NCI-H2081 treated with DMSO at 0.1 percent for 48 hours (cell line): Measurements from ENCODE around the gene PCK2.
"Not testable (repeated sequence)": the region's sequence is repeated elsewhere in the genome, so short reads cannot be mapped to it uniquely, and the experiment has no call there.

Experiments used
- DNase-seq: peaks from one replicate; lab custom pipeline; 2025; lab: John Stamatoyannopoulos, UW

The PCK2 gene

DNA sequence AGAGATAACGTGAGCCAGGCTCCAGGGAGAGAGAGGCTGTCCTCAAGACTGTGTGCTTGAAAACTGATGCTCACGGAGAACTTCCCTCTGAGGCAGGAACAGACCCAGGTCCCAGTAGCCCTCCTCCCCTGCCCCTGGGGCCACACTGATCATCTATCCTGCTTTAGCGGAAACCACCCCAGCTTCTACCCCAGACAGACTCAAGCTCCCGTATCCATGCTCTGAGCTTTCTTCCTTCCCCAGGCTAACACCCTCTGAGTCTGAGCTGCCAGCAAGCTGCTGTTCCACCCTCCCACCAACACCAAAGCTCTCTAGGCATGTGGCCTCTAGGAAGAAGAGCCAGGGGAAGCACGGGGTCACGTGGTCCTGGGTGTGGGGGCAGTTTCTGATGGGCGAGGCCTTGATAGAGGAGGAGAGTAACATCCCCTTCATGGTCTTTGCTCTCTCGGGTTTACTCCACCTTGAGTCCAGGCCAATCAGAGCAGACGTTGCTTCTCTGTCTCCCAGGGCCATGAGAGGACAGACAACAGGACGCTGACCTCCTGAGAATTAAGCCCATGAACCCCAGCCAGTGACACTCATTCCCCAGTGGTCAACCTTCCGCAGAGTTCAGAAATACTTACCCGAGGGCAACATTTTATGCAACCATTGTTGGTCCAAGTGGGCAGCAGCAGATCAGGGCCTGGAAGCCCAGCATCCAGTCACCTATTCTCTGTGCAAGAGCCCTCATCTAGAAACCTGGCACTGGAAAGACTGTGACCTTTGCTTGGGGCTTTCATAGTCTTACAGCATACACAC lies 1.4 kb downstream of the PCK2 start:
- no peak for DNase-seq

DNA sequence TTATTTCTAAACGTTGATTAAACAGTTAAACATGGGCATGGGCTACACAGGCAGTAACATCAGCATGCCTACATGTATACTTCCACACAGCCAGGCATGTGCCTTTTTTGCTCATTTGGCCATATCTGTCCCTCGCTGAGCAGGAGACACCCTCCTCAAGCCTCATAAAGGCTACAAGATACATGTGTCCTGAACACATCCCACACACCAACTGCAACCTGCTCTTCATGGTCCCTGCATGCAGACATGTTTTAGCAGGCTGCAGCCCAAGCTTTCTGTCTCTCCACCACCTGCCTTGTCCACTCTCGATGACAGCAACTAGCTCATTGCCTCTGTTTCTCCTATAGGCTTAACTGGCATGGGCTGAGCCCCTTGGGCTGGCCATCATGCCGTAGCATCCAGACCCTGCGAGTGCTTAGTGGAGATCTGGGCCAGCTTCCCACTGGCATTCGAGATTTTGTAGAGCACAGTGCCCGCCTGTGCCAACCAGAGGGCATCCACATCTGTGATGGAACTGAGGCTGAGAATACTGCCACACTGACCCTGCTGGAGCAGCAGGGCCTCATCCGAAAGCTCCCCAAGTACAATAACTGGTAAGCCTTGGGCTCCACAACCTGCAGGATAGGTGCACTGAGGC lies 2.6 kb downstream of the PCK2 start:
- DNase-seq, result no peak

DNA sequence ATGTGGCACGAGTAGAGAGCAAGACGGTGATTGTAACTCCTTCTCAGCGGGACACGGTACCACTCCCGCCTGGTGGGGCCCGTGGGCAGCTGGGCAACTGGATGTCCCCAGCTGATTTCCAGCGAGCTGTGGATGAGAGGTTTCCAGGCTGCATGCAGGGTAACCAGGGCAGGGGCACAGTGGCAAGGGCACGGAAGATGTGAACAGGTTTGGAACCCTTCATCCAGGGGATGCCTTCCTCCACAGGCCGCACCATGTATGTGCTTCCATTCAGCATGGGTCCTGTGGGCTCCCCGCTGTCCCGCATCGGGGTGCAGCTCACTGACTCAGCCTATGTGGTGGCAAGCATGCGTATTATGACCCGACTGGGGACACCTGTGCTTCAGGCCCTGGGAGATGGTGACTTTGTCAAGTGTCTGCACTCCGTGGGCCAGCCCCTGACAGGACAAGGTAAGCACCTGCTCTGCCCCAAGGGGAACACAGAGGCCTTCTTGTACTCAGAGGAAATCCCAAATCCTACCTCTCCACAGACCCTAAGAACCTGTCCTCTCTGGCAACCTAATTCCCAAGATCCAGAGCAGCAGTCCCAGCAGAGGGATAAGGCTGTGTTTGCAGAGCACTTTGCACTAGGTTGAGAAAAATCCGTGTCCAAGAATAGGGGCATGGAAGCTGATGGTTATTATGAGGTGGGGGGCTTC lies 4.3 kb downstream of the PCK2 start:
- no peak for DNase-seq

DNA sequence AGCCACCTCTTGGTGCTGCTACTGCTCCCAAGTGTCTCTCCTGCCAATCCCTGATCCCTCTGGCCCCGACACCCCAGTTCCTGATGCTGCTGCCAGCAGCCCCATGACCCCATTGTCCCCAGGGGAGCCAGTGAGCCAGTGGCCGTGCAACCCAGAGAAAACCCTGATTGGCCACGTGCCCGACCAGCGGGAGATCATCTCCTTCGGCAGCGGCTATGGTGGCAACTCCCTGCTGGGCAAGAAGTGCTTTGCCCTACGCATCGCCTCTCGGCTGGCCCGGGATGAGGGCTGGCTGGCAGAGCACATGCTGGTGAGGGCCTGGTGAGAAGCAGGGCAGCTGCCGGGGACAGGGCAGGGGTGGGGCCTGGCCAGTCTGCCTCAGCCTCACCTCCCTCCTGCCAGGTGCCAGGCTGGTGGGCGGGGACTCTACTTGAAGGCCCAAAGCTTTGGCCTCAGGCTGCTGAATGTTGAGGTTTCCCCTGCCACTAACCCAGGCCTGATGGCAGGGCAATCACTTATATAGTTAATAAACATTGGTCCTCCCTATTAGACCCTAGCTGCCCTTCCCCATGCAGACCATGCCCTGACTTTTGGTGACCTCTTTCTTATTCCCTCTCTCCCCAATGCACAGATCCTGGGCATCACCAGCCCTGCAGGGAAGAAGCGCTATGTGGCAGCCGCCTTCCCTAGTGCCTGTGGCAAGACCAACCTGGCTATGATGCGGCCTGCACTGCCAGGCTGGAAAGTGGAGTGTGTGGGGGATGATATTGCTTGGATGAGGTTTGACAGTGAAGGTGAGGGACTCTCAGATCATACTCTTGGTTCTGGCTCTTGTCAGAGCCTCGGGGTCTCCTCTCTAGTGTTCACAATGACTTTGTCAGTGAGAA lies 5.1 kb downstream of the PCK2 start:
- no peak for DNase-seq

DNA sequence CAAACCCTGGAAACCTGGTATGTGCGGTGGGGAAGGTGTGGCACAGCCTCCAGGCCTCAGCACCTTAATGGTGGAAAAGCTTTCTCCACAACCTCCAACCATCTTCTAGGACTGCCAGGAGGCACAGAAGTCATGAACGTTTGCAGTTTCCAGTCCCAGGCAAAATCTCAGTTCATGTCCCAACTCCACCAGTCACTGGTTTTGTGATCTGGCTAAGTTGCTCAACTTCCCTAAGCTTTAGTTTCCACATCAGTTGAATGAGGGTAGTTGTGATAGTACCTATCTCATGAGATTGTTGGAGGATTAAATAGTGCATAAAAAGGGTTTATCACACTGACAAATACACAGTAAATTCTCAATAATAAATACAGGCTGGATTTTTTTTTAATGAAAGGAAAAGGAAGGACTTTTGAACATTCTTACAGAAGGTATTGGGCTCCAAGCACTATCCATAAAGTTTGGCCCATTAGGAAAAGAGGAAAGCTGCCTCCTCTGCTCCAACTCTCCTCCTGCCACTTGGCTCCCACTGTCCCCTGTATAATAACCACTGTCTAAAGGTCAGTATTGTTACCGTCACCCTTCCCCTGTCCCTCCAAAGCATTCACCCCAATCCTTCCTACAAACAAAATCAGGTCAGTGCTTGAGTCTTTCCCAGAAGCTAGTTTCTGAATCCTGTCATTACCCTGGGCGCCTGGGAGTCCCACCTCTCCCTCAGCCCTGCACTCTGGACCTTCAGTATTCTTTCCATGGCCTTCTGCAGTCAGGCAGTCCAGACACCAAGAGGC lies 6.3 kb downstream of the PCK2 start:
- DNase-seq, result no peak

DNA sequence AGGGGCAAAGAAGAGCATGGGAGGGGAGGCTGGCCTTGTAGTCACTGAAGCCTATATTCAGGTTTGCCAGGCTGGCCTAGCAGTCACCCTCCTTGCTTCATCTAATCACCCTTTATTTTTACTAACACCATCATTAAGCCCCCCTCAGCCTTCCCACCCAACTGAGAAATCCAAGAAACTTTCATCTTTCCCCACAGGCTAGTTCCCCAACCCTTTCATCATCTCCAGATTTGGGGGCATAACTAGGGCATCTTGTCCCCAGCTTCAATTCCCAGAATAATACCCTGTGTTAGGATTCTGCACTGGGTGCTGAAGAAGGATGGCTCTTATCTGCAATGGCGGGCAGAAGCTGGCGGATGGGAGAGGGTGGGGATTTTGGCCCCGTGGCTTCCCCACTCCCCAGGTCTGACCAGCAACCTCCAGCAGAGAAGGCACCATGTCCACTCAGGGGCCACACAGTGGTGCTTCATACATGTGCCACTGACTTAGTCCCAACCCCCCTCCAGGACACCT lies 6.9 kb downstream of the PCK2 start:
- no peak for DNase-seq

DNA sequence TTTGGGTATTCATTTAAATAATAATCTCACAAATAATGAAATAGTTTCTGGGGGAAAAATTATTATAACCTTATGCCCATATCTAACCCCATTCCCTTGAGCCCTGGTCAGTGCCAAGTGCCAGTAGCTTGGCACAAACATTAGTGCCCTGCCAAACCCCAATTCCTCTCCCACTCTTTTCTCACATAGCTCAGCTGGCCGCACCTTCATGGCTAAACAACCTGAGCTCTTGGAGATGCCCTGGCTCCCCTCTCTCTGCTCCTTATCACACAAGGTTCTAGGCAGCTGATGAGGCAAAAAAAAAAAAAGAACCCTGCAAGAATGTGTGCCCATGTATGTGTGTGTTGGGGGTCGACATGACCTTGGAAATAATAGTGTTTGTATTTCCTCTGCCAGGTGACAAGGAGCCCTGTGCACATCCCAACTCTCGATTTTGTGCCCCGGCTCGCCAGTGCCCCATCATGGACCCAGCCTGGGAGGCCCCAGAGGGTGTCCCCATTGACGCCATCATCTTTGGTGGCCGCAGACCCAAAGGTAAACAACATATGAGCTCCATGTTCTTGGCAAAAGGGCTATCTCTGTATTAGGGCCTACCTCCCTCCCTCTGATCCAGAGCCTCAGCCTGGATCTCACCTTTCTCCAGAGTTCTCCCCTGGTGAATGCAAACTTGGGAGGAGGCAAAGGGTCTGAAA lies 8.4 kb downstream of the PCK2 start:
- no peak for DNase-seq

DNA sequence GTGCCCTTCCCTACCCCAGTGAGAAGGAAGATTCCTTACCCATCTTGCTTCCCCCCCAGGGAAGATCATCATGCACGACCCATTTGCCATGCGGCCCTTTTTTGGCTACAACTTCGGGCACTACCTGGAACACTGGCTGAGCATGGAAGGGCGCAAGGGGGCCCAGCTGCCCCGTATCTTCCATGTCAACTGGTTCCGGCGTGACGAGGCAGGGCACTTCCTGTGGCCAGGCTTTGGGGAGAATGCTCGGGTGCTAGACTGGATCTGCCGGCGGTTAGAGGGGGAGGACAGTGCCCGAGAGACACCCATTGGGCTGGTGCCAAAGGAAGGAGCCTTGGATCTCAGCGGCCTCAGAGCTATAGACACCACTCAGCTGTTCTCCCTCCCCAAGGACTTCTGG lies 9.3 kb downstream of the PCK2 start:
- no peak for DNase-seq

DNA sequence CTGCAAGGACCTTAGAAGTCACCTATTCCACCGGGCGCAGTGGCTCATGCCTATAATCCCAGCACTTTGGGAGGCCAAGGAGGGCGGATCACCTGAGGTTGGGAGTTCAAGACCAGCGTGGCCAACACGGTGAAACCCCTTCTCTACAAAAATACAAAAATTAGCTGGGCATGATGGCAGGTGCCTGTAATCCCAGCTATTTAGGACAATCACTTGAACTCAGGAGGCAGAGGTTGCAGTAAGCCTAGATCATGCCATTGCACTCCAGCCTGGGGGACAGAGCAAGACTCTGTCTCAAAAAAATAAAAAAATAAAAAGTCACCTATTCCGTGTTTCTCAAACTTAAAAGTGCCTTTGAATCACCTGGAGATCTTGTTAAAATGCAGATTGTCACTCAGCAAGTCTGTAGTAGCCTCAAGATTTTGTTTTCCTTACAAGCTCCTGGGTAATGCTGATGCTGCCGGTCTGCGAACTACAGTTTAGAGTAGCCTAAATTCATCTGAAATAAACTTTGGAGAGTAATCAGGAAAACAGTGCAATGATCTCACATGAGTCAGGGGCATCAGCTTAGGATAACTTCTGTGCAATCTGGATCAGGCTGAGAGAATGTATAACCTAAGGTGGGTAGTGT lies 11.6 kb downstream of the PCK2 start:
- not testable (repeated sequence) for DNase-seq

DNA sequence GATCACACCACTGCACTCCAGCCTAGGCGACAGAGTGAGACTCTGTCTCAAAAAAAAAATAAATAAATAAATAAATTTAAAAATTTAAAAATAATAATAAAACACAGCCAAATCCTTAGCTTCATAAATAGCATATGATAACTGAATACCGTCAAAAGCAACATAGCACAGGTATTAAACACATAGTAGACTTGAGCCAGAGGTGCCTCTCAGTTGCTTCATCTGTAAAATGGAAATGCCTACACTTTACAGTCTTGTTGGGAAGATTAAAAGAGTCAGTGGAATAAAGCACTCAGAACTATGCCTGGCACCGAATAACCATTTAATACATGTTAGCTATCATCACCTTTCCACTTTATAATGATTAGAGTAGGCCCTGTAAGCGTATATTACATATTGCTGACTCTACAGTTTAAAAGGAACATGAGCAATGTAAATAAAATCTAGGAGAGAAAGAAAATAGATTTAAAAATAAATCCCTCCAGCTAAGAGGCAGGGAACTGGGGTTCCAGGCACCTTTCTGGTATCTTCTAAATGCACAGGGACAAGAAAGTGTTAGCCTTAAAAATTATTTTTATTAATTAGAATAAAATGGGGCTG lies 12.7 kb downstream of the PCK2 start:
- DNase-seq, result no peak

DNA sequence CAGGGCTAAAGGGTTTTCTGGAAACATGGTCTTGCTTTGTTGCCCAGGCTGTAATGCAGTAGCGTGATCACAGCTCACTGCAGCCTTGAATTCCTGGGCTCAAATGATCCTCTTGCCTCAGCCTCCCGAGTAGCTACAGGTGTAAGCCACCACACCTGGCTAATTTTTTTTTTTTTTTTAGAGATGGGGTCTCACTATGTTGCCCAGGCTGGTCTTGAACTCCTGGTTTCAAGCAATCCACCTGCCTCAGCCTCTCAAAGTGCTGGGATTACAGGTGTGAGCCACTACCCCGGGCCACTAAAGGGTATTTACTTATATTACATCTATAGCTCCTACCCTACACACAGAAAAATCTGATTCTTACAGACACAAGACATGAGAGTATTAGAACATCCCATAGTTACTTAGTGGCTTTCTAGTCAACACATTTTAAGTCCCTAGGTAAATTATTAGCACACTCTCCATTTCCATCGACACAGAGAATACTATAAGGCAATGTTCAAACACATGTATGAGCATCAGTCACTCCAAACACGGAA lies 14.3 kb downstream of the PCK2 start:
- no peak for DNase-seq

DNA sequence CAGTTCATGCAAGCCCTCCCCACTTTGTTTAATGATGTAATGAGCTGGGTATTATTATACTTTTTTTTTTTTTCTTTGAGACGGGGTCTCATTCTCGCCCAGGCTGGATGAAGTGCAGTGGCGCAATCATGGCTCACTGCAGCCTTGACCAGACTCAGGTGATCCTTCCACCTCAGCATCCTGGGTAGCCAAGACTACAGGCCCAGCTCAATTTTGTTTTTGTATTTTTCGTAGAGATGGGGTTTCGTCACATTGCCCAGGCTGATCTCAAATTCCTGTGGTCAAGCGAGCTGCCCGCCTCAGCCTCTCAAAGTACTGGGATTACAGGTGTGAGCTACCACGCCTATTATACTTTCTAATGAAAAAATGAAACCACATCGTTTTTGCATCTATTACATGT lies 15.9 kb downstream of the PCK2 start:
- no peak for DNase-seq

DNA sequence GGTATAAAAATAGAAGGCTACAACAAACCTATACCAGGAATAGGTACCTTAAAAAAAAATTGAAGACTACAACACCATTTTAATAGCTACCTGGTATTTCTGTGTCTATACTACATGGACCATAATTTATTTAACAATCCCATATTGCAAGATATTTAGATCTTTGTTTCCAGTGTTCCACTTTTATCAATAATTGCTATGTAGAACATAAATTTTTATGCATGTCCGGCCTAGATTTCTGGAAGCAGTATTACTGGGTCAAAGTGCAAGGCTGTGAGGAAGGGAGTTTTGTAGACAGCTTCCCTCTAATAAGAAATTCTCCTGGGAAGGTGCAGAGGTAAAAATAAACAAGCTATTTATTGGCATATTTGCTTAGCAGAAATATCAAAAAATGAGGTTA lies 16.4 kb downstream of the PCK2 start:
- DNase-seq, result no peak

DNA sequence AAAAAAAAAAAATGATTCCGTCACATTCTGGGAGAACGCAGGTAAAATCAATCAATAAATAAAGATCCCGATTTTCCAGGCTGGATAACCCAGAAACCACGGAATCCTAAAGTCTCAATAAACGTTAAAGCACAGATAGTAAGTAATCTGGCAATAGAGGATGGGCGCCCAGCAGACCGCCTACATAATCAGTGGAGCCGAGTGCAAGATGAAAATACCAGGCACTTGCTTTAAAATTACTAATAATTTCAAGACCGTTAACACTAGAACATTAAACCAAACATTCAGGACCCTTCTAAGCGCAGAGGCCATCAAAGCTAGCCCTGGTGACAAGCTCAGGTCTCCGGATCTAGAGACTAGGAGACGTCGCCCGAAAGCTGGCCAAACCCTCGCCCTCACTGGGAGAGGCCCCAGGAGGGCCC lies 19.3 kb downstream of the PCK2 start:
- no peak for DNase-seq

DNA sequence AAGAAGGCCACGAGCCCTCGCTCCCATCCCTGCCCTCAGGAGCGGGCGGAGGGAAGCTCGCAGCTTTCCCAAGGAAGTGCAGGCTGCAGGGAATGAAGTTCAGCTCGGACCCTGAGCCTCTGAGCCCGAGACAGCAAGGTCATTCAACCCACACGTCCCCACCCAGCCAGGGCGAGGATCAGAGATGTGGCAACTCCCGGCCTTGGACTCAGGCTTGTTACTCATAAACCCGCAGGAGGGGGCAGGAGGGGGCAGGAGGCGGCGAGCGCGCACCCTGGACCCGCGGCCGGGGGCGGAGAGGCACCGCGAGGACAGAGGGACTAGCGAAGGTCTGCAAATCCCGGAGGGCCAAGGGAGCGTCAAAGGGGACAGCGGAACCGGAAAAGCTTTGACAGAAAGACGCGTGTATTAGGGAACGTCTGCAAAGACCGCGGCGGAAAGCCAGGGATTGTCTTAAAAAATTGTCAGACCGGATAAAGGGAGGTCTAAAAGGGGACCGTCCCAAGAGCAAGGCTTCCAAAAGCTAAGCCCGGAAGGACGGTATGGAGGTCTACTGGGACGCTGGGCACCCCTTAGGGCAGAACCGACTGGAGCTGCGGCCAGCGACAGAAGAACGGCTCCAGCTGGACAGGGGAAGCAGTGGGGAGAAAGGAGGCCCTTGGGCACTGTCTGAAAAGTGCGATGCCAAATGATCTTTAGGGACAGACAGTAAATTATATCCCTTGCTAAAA lies 19.9 kb downstream of the PCK2 start:
- DNase-seq, result peak; percentile 74

DNA sequence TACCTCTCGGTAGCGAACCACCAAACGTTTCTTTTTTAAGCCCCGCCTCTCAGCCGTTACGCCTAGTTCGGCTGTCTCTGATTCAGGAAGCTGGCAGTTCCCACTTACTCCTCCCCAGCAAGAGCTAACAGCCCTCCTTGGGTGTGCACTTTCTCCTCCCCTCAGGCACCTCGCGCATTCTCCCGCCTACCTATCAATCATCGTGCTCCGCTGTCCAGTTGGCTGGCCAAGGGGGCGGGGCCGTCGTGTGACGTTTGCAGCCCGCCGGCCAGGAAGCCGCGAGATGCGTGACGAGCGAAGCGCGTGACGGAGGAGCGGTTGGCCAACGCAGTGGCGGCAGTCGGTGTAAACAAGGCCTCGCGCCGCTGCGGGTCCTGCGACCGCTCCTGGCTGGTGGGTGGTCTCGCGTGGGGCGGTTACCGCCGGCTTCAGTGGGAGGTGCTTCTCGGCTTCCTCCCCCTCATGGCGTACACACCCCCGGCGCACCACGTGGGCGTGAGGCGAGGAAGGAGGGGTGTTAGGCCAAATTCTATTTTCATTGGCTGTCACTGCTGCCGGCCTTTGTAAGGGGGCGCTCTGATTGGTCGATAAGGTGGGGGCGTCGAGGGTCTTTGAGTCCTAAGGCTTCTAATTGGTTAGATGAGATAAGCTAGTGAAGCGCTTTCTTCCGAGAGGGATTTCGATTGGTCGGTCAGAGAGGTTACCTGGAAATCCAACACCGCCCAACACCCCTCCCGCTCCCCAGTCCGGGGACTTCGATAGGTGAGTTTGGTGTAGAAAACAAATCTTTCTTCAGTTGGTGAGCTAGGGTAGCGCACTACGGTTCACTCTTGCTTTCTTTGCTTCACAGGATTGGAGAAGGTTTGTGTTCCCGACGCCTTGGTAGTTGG lies 20.7 kb downstream of the PCK2 start, which contains the start of the genes DCAF11 and NRL:
DCAF11 (plus strand) TSS at position 246 of the 890 bp plus-strand sequence. CDS start 818 bp downstream, outside the sequence.
NRL (minus strand) TSS at position 418 of the 890 bp plus-strand sequence. CDS start 32,101 bp downstream, outside the sequence.
- DNase-seq, result peak; percentile 99

DNA sequence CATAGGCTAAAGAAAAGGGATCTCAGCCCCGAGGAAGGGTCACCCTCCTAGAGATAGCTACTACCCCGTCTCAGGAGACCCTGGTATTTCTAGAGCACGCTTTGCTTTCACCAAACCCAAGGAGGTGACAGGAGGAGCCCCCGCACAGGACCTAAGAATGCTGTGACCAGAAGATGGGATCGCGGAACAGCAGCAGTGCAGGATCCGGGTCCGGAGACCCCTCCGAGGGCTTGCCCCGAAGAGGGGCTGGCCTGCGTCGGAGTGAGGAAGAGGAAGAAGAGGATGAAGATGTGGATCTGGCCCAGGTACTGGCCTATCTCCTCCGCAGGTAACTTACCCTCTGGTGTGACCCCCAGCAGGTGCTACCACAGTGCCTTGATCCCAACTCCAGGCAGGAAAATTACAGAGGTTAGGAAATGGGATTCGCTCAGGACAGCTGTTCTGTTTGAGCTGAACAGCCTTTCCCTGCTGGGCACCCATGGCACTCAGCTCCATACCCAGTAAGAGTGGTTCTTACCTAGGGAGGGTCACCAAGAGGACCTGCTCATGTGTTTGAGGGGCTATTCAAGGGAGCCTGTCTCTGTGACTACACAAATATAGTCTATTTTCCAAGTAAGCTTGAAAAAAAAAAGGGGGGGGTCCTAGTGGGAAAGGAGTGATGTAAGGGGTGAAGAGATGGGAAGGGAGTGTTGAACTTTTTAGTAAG lies 21.5 kb downstream of the PCK2 start:
- no peak for DNase-seq
